ENCODE data around the gene CFAP74. TPM values are rescaled to one million over a fixed set of nuclear protein-coding genes. Genes with fewer than 3 reads are reported as not detected.

CFAP74 gene
- total and polyA plus RNA-seq, 9 of the 15 experiments (the other 6 are each of a cell fraction or from before 2014, with no cell fraction given): 0.03 to 0.15 (median 0.05) TPM; not detected in 6

GRCh38 chr1:1889847-1890505 is 113.6 kb downstream of the CFAP74 start (continued):
- TF ChIP-seq SAFB2 (IDR thresholded peaks at IDR 0.05; ENCODE audit: borderline replicate concordance, low read depth, low read length, severe bottlenecking) (no peak), ZNF274 (IDR thresholded peaks at IDR 0.05; ENCODE audit: borderline replicate concordance, low read depth, low read length) (no peak), ZBTB43 (CRISPR knock-in tag; IDR thresholded peaks at IDR 0.05) (no peak), U2AF1 (optimal IDR thresholded peaks at IDR 0.05; ENCODE audit: low read depth, low read length) (peak; percentile 57), ARID3A (IDR thresholded peaks at IDR 0.05; ENCODE audit: borderline replicate concordance, low read depth, low read length) (no peak), ILK (tag; IDR thresholded peaks at IDR 0.05; ENCODE audit: borderline replicate concordance, low read depth) (no peak), ATF2 (CRISPR knock-in tag; IDR thresholded peaks at IDR 0.05) (no peak), NFATC3 (IDR thresholded peaks at IDR 0.05) (no peak), TAF1 (IDR thresholded peaks at IDR 0.05; ENCODE audit: control insufficient read depth, extremely low read depth, insufficient read depth, low read length, severe bottlenecking) (peak; percentile 57), CGGBP1 (CRISPR knock-in tag; IDR thresholded peaks at IDR 0.05) (no peak), SMARCB1 (IDR thresholded peaks at IDR 0.05; ENCODE audit: insufficient read length, low read depth) (no peak), BRD9 (IDR thresholded peaks at IDR 0.05; ENCODE audit: low read depth, partially characterized antibody) (no peak), CCNT2 (IDR thresholded peaks at IDR 0.05; ENCODE audit: borderline replicate concordance, extremely low read depth, insufficient read length, low read depth, low read length) (peak; percentile 83), CEBPG (CRISPR knock-in tag; IDR thresholded peaks at IDR 0.05) (no peak), CEBPG (tag; conservative IDR thresholded peaks at IDR 0.05 in 1 of 2, IDR thresholded peaks at IDR 0.05 in 1 of 2) (no peak), GABPB1 (CRISPR knock-in tag; IDR thresholded peaks at IDR 0.05) (peak; percentile 65; the same call in 1 of the 2 replicates), ZEB2 (IDR thresholded peaks at IDR 0.05) (no peak), PML (IDR thresholded peaks at IDR 0.05; ENCODE audit: low read length) (peak; percentile 33; the same call in 1 of the 2 replicates)
- TF ChIP-seq, protein P1, sequence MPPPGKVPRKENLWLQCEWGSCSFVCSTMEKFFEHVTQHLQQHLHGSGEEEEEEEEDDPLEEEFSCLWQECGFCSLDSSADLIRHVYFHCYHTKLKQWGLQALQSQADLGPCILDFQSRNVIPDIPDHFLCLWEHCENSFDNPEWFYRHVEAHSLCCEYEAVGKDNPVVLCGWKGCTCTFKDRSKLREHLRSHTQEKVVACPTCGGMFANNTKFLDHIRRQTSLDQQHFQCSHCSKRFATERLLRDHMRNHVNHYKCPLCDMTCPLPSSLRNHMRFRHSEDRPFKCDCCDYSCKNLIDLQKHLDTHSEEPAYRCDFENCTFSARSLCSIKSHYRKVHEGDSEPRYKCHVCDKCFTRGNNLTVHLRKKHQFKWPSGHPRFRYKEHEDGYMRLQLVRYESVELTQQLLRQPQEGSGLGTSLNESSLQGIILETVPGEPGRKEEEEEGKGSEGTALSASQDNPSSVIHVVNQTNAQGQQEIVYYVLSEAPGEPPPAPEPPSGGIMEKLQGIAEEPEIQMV (tag; conservative IDR thresholded peaks at IDR 0.05; ENCODE audit: low read depth): no peak
- TF ChIP-seq, protein P2, sequence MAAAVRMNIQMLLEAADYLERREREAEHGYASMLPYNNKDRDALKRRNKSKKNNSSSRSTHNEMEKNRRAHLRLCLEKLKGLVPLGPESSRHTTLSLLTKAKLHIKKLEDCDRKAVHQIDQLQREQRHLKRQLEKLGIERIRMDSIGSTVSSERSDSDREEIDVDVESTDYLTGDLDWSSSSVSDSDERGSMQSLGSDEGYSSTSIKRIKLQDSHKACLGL (CRISPR knock-in tag; IDR thresholded peaks at IDR 0.05; ENCODE audit: borderline replicate concordance, poor library complexity, severe bottlenecking): no peak
